HCEC 1CT (cell line): Measurements from ENCODE around the gene SMARCE1.

Experiments used
- DNase-seq: peaks from one replicate; pipeline ENCODE4 v3.0.0-alpha.2; 2017

SMARCE1 gene

GRCh38 chr17:40577611-40578065 lies 70.0 kb downstream of the SMARCE1 start:
- no peak for DNase-seq

- no peak for DNase-seq
Measured at GRCh38 chr17:40576113-40576740, 71.4 kb downstream of the SMARCE1 start.
